Kidney (tissue), 14 donors: Measurements from ENCODE around the gene CIRBP. TPM values are rescaled to one million over a fixed set of nuclear protein-coding genes. Genes with fewer than 3 reads are reported as not detected.
A peak's percentile ranks its signal among the peaks of the same experiment; 100 is the strongest.

ENCODE experiments used
- DNase-seq, 5 donors: peaks; one replicate each; pipeline ENCODE4 v3.0.0-alpha.2; 2013 to 2020
- FAIRE-seq: peaks from 2 replicates; lab custom pipeline; 2012; peaks lifted over from hg19 to GRCh38; lab: Jason Lieb, UNC
- H3K27ac ChIP-seq, 2 donors: one replicate each; pipeline ENCODE4 v1.7.0; 2013; ENCODE audit warnings: low read depth in 2 of 2, low read length in 2 of 2, inconsistent platforms in 1 of 2
- H3K27me3 ChIP-seq: one replicate; pipeline ENCODE4 v1.7.1; 2013; ENCODE audit warnings: low read length, inconsistent platforms; ENCODE audit not compliant: control insufficient read depth, insufficient read depth
- H3K36me3 ChIP-seq, 3 donors: one replicate each; pipeline versions ENCODE4 v1.7.0 to v1.7.1; 2013; ENCODE audit warnings: low read length in 3 of 3, control low read depth in 1 of 3, inconsistent platforms in 1 of 3; ENCODE audit not compliant: insufficient read depth in 3 of 3, control insufficient read depth in 2 of 3
- H3K4me1 ChIP-seq, 3 donors: one replicate each; pipeline versions ENCODE4 v1.7.0 to v1.7.1; 2013; ENCODE audit warnings: low read length in 3 of 3, inconsistent platforms in 1 of 3, low read depth in 1 of 3; ENCODE audit not compliant: control insufficient read depth in 2 of 3, insufficient read depth in 2 of 3
- H3K4me3 ChIP-seq, 3 donors: one replicate each; pipeline versions ENCODE4 v1.7.0 to v1.8.1; 2013; ENCODE audit warnings: low read length in 3 of 3, control low read depth in 1 of 3, inconsistent platforms in 1 of 3
- H3K9ac ChIP-seq, 3 donors: one replicate each; pipeline versions ENCODE4 v1.7.0 to v1.7.1; 2013; ENCODE audit warnings: low read length in 3 of 3, control low read depth in 1 of 3, inconsistent platforms in 1 of 3
- H3K9me3 ChIP-seq, 3 donors: one replicate each; pipeline versions ENCODE4 v1.7.0 to v1.7.1; 2013; ENCODE audit warnings: low read length in 3 of 3, control low read depth in 1 of 3, inconsistent platforms in 1 of 3; ENCODE audit not compliant: control insufficient read depth in 2 of 3, insufficient read depth in 1 of 3
- CTCF ChIP-seq: IDR thresholded peaks from 3 replicates; pipeline ENCODE4 v1.5.1; 2012; ENCODE audit warnings: mild to moderate bottlenecking, moderate library complexity, borderline replicate concordance; ENCODE audit not compliant: insufficient read depth; ENCODE audit errors: extremely low read depth
- intact Hi-C: fragments of 100-400 bp; cut with DNase I; formaldehyde crosslinking; loops from one replicate; pipeline ENCODE4 v1.11.1; 2022
- polyA plus RNA-seq: library from polyadenylated mRNA; stranded (reverse); fragments of 350-450 nt; fragmentation: Illumina TruSeq; extraction: RNeasy Lipid Tissue Mini Kit (QIAGEN cat#74804); gene quantifications from one replicate; pipeline ENCODE4 v1.2.3, GENCODE V29; 2014; ENCODE audit warnings: low read depth, low replicate concordance; ENCODE audit not compliant: insufficient read depth
- total RNA-seq: library from RNA; stranded (reverse); fragmentation: NEBNext Ultra II Directional; extraction: Animal tissue kit (Norgen Biotek cat#: 25700); gene quantifications from one replicate; pipeline ENCODE4 v1.2.1, GENCODE V29; 2021
- donor health status: control.
- donor health status: control.
- donor health status: control.
- donor health status: control.
- donor health status: control.
- donor health status: DM: yes; HTN: yes; CAD: no.
- donor health status: Normal renal cell carcinoma (clear cell type).

CIRBP gene
- total and polyA plus RNA-seq, 2 donors from 2014 or later: 408 to 533 TPM

DNA sequence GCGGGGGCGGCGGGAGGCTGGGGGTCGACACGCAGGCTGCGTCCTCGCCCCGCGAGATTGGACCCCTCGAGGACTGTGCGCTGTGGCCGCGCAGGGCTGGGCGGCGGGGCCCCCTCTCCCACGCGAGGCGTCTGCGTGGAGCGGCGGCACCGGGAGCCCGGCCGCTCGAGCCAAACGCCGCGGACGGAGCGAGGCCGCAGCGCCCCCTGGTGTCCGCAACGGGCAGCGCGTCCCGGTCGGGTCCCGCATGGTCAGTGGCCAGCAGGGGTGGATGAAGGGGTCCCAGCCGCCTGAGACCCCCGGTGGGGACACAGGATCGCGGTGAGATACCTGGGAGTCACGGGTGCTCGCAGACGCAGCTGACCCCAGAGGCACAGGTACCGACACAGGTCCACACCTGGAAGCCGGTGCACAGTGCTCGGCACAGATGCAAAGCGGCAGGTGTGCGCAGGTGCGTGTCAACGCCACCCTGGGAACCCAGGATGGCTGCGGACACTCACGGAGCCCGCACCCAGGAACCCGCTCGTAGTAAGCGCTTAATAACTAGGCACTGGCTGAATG, 2.1 kb upstream of the CIRBP start:
- FAIRE-seq: no peak

GRCh38 chr19:1267477-1268225, 1.5 kb upstream of the CIRBP start:
- TF ChIP-seq CTCF: no peak
- Histone ChIP-seq H3K4me1 (peaks cover 3 to 62% (median 30%) of the 10 kb centered on the region in 3 donors), H3K4me3 (peak overlapping the region in 2 of 3 donors; percentile 38 to 51), H3K27me3 (no peaks in the 10 kb centered on the region), H3K27ac (no peak overlapping the region), H3K9ac (peak overlapping the region in 1 of 3 donors; percentile 51), H3K9me3 (no peaks in the 10 kb centered on the region), H3K36me3 (peaks cover 3 to 18% (median 13%) of the 10 kb centered on the region in 3 donors)
- intact Hi-C loops: no loop called here
- no peak for FAIRE-seq
- DNase-seq: peak in 3 of 5 donors; percentile 34 to 89 (median 84)

More for the DNA sequence above, 2.1 kb upstream of the CIRBP start:
- H3K9ac ChIP-seq: peak overlapping the region in 1 of 3 donors; percentile 51
- peaks cover 3 to 62% (median 34%) of the 10 kb centered on the region in 3 donors for H3K4me1 ChIP-seq
- intact Hi-C loops: no loop called here
- H3K36me3 ChIP-seq: peaks cover 3 to 11% (median 8%) of the 10 kb centered on the region in 3 donors
- peak overlapping the region; percentile 71 to 81 for H3K27ac ChIP-seq
- H3K9me3 ChIP-seq: no peaks in the 10 kb centered on the region
- peak; percentile 99 for TF ChIP-seq CTCF
- no peaks in the 10 kb centered on the region for H3K27me3 ChIP-seq
- H3K4me3 ChIP-seq: peak overlapping the region in 2 of 3 donors; percentile 38 to 51
- DNase-seq: peak; percentile 76 to 91 (median 81)

- FAIRE-seq (no peak), DNase-seq (peak in 2 of 5 donors; percentile 82 to 89)
- peak overlapping the region; percentile 79 to 96 for H3K27ac ChIP-seq
- intact Hi-C loops: no loop called here
- H3K4me3 ChIP-seq: peak overlapping the region in 2 of 3 donors; percentile 16 to 47
- no peak for TF ChIP-seq CTCF
- H3K9ac ChIP-seq: peak overlapping the region in 1 of 3 donors; percentile 58
- H3K36me3 ChIP-seq: peaks cover 5 to 26% (median 16%) of the 10 kb centered on the region in 3 donors
- H3K27me3 ChIP-seq: no peaks in the 10 kb centered on the region
- no peaks in the 10 kb centered on the region for H3K9me3 ChIP-seq
- H3K4me1 ChIP-seq: peaks cover 3 to 59% (median 31%) of the 10 kb centered on the region in 3 donors
These were observed 687 bp upstream of the CIRBP start for GRCh38 chr19:1268226-1269064.
